HG02588 (cell line): ENCODE measurements around the gene CLRN3.

ENCODE experiments used
- ATAC-seq: cut with Tn5 transposase; IDR thresholded peaks from one replicate; pipeline ENCODE4 v1.9.1; 2021; ENCODE audit warnings: mild to moderate bottlenecking, moderate library complexity; ENCODE audit not compliant: unreplicated experiment

CLRN3 gene

DNA sequence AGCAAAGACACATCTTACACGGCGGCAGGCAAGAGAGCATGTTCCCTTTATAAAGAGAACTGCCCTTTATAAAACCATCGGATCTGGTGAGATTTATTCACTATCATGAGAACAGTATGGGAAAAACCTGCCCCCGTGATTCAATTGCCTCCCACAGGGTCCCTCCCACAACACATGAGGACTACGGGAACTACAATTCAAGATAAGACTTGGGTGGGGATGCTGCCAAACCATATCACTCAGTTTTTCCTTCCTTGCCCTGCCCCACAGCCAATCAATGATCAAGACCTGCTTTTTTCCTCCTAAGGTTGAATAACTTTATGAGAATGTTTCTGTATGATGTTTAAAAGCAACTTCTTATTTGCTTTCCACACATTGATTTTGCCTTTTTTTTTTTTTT is 11.0 kb upstream of the CLRN3 start:
- no peak for ATAC-seq

DNA sequence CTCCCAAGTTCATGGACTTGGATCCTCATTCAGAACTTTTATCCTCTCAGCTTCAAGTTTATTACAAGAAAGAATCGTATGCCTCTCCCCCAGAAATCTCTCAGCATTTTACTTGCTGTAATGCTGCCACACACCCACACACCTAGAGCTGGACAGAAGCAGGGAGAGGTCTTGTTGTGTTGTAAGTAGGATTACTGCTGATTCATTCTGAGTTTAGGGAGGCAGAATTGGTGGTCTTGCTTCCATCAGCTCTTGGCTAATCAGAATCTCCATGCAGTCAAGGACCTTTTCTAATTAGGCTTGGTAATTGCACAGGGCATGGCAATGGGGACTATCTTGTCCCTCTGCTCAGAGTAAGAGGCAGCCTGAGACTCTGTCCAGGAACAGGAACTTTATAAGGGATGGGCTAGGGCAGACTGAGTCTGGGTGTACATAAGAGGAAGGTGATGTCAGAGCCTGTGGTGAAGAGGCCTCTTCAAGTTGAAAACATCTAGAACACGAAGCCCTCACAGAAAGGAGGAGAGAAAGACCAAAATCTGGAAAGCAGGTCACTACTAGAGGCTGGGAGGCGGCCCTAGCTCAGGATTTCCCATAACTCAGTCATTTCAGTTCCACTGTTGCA is 7.1 kb upstream of the CLRN3 start:
- ATAC-seq = no peak

DNA sequence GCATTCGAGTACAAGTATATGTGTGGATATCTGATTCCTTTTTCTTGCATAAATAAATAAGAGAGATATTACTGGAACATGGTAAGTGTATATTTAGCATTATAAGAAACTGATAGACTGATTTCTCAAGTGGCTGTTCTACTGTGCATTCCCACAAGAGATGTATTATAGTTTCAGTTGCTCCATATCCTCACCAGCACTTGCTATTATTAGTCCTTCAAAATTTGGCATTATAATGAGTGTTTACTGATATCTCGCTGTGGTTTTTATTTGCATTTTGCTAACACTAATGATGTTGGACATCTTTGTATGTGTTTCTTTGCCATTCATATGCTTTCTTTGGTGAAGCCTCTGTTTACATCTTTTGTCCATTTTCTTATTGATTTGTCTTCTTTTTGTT is 4.4 kb upstream of the CLRN3 start:
- no peak for ATAC-seq

DNA sequence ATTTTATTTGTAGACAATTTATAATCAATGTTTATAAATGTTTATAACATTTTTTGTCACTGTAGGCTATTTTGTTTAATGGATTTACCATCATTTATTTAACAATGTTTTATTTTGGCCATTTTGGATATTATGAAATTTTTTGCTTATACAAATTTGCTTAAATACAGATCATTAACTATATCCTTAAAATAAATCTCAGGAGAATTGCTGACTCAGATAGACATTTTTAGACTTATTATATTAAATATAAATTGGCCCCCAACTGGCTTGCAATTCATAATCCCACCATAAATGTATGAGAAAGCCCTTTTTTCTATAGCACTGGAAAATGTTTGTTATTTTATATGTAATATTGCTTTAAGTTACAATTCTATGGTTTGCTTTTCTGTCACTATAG is 3.8 kb upstream of the CLRN3 start:
- ATAC-seq = no peak

DNA sequence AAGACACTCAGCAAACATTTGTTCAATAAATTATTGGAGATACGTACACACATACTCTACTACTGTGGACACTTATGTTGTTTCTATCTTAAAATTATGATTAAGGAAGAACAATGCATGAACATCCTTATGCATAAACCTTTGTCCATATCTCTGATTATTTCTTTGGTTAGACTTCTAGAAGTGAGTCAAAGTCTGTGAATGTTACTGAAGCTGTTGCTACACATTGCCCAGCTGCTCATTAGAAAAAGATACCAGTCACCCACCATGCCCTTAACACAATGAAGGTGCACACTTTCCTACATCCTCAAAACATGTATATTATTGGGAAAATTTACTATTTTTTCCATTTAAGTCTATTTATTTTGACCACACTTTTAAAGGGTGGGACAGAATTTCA is 1.4 kb upstream of the CLRN3 start:
- no peak for ATAC-seq

DNA sequence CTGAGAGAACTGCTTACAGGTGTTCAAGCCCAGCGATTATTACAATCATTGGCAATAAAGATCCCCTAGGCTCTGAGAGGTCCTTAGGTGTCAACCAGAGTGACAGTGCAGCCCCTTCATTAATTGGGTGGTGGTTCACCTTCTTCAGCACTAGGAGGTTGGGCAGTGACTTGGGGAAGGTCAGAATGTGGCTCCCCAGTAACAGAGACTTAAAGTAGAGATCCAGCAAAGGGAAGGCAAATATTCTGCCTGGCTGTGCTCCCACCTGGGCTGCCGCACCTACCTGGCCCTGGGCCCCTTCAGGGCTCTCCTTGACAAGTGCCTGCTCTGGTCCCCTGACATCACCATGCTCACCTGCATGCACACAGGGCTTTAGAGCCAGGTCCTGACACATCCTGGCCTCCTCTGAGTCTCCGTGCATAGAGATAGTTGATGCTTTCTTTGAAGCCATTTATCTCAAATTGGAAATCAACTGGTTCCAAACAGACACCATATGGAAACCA is 1.9 kb downstream of the CLRN3 start:
- no peak for ATAC-seq

DNA sequence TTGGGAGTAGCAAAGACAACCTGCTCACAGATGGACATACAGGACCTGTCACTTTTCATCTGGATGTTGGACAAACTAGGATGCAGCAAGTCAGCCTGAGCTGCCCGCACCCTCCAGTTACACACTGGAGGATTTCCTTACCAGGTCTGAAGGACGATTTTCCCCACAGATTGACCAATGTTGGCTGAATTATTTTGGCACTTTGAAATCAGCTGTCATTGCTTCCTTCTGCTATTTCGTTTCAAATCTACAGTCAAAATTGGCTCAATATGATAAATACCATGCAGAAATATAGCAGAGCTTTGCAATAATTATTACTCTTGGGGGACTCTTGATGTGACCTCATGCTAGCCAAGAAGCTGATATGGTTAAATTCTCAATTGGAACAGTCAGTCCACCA is 2.5 kb downstream of the CLRN3 start:
- ATAC-seq = no peak

DNA sequence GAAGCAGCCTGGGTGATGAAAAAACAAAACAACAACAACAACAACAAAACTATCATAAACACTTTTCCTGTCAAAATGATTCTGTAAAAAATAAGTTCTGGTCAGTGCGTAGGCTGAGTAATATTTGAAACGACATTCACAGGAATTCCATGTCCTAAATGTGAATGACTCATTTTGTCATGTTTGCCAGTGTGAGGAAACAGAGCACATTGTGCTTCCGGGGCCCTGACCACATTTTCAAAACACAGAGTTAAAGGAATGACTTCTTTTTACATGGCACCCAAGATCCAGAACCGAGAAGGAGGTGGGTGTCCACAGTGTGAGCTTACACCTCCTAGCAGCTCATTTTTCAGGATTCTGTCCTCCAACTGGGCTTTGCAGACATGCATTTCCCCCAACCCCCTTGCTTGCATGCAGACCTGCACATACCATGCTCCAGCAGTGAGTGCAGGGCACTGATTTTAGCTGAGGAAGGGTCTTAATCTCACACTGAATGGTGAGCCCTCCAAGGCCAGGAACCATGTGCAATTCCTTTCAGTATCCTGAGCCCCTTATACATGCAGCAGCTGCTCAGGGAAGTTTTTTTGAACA is 3.0 kb downstream of the CLRN3 start:
- ATAC-seq = no peak

DNA sequence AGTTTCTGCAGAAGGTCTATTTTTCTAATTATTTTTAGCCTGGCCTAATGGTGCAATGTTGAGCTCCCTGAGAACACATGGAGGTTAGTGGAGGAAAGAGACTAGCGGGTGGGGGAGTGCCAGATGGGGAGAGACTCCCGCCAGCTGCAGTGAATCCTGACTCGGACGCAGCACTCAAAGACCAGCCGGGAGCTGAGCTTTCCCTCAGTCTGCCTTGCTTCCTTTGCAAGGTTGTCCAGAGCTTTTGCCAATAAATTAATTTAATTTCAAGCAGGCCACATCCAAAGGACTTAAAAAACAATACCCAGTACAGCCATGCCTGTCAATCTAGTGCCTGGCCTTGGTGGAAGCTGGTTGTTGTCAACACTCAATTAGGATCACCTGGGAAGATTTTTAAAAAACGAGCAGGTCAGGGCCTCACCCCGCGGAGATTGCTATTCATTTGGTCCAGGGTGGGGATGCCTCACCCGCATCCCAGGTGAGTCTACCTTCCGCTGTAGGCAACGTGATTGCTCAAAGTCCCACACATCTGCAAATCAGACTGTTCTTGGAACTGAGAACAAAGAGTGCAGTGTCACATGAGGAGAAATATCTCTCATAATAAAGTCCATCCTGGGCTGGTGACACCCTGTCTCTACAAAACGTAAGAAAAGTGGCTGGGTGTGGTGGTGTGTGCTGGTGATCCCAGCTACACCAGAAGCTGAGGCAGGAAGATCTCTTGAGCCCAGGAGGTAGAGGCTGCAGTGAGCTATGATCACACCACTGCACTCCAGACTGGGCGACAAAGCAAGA is 4.0 kb downstream of the CLRN3 start:
- ATAC-seq = no peak

DNA sequence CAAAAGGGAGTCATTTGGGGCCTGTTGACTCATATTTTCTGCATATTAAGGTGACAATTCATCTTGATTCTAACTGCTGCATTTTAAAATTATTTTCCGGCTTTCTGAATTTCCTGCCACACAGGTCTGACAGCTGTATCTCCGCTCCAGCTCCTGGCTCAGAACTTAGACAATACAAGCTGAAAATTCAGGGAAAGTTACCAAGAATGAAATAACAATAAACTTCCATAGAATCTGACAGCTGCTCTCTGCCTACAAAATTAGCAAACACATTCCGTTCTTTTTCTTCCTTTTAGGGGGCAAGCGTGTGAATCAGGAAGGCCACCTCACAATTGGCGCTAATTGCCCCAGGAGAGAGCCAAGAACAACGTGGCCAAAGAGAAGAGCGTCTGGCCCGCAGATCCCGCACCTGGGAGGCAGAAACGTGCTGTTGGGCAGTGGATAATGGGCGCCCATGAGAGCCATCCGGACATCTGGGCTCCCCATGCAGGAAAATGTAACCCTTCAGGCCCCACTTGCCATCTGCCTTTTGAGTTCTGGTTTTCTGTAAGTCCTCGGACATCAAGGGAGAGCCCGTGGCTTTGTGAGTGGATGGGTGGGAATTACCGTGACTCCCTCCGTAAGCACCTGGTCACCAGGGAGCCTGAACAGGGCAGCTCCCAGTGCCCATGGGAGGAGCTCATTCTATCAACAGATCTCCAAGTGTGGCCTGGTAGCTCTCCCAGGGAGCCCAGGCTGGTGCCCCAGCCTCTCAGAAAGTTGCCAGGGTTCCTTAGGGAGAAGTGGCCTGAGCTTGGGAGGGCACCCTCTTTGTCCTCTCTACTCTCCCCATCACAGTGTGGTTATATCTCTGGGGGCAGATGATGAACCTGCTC is 5.0 kb downstream of the CLRN3 start:
- no peak for ATAC-seq

DNA sequence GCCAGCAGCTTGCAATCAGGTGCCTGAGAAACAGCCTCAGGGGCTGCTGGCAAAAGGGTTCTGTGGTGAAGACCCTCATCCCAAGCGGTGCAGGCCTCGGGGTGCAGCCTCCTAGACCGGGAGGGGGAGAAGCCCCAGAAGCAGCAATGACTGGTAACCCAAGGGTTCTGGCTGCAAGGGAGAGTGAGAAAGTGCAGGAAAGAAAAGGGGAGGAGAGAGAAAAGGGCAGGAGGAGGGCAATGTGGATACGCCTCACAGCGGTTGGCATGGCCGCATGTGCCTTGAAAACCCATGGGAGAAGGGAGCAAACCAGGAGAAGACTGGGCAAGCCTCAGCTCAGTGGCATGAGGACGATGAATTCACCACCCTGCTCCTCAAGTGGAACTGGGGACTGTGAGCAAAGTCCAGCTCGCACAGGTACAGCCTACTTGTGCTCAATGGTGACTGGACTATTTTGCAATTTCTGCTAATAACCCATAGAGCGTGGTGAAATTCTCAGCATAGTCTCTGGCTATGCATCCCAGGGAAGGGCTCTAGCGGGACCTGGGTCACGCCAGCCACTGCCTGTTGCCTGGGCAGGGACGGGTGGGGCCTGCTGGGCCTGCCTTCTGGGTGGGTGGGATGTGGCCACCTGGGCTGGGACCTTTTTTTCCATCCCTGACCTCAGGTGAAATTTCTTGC is 6.2 kb downstream of the CLRN3 start:
- no peak for ATAC-seq

DNA sequence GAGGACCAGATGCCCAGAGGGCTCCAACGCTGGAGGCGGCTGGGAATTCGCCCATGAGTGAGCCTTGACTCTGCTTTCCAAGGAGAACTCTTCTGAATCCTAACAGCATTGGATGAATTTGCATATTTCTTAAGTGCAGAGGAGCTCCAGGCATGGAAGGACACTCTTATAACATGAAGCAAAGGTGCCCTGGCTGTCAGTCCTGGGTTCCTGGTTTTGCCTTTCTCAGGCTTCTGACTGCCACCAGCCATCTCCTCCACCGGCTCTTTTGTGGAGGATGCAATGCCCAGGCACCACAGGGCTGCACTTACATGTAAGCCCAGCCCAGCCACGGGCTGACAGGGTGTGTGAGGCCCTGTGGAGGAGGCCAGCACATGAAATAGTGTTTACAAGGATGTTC is 8.2 kb downstream of the CLRN3 start:
- no peak for ATAC-seq

DNA sequence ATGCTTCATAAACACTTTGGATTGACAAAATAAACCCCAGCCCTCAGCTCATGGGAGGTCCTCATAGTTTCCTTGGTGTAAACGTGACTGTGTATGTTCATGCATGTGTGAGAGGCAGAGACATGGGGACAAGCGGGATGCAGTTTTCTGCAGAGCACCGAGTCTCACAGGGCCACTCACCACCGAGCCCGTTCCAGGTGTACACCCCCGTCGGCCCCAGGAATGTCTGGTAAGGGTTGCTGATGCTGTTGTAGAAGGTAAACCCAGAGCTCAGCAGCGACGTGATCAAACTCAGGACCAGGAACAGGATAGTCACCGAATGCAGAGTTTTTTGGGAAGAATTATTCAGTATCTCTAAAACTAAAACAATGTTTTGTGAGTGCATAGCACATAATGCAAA is 9.2 kb downstream of the CLRN3 start:
- ATAC-seq = no peak

DNA sequence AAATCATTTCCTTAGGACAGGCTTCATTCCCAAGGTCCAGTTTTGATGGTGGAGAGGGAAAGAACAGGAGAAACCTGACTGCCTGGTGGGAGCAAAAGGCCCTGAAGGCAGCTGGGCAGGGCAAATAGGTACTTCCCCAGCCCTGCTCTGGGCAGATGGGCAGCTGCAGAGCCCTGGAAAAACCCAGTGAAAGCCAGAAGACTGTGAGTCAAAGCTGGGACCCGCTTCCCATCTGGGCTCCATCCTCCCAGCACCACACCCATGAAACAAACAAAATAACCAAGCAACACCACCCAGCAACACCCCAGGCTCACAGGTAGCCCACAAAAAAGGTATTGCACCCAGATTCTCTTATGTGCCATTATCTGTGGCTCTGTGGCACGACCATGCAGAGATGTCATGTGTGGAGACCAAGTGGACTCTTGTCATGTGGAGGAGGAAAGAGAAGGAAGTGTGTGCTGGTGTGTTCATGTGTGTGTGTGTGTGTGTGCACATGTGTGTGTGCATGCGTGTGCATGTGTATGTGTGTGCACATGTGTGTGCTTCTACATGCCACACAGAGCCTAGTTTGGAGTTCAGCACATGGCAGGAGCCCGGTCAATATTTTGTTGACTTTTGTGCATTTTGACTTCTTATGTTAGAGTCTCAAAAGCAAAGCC is 9.8 kb downstream of the CLRN3 start:
- no peak for ATAC-seq

DNA sequence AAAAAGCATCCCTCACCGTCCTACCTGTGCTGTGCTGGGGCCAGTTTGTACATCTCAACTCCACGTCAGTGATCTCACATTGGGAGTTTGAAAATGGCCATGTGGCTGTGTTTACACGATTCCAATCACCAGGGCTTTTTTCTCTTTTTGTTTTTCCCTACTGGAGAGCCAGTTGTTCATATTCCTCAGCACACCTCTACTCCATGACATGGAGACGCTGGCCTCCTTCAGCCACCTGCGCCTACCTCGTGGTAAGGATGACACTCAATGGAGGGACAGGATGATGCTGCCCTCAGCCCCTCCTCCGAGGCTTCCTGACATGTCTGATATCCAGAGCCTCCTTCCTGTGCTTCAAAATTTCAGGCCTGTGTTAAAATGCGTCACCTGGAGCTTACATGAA is 10.3 kb downstream of the CLRN3 start:
- ATAC-seq = no peak

DNA sequence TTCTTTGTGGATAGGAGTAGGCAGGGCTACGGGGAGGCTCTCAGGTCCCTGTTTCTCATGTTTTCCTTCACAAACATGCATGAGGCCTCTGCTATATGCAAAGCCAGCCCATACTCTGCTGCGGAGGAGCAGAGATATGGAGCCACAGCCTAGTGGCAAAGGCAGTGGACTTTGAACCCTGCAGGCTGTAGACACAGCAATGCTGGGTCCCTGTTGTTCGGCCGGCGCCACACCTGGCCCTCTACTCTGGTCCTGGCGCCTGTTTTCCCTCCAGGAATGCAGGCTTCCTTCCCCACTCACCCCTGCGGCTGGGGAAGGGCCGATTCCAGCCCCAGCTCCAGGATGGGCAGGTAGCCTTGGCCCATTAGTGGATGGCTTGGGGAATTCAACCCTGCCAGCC is 11.5 kb downstream of the CLRN3 start:
- ATAC-seq = no peak

DNA sequence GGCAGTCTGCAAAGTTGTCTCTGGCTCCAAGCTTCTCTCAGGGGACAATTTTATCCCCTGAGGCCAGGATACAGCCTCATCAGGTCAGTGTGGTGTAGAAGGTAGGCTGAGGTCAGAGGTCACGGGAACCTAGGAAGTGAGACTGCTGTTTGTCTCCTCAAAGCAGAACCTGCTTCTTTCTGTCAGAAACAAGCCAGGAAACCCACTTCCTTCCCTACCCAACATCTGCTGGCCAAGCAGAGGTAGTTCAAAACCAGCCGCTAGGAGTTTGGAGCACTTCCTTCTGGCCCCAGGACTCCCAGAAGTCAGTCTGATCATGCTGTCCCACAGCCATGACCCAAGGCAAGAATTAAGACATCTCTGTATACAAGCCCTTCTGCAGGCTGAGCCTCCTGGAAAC is 12.2 kb downstream of the CLRN3 start:
- no peak for ATAC-seq

DNA sequence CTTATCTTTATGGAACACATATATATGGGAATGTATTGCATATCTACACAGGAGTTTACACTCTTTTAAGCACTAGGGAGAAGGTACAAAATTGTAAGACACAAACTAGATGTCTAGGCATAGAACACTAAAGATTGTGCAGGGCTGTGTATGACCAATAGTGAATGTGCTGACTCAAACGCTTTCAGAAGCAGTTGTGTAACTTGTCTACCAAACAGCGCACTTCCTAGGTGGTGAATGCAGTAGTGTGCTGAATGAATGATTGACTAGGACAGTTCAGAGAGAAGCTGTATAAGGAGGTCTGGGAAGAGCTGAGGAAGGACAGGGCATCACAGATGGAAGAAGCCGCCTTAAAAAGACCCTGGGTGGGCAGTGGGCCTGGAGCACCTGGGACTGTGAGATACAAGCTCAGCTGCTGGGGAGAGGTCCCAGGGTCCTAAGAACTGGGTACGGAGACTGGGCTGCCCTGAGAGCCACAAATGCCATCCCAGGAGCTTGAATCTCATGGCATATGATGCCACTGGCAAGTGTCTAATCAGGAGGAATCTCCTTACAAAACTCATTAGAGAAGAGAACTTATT is 14.2 kb downstream of the CLRN3 start:
- ATAC-seq = no peak

DNA sequence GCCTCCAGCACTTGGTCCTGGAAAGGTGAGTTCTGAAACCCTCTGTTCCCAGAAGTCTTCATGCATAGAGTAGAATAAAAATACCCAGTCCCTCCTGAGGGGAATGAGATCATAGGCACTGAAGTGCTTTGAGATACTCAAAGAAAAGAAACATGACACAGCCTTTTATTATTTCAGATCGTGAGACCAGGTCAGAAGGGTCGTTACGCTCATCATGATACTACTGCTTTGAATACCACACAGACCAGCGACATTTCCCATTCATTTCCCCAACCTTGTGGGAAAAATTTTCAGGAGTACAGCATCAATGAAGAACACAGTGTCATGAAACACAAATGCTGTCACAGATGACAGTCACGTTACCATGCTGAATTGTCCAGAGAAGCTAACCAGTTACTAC is 15.0 kb downstream of the CLRN3 start:
- no peak for ATAC-seq

DNA sequence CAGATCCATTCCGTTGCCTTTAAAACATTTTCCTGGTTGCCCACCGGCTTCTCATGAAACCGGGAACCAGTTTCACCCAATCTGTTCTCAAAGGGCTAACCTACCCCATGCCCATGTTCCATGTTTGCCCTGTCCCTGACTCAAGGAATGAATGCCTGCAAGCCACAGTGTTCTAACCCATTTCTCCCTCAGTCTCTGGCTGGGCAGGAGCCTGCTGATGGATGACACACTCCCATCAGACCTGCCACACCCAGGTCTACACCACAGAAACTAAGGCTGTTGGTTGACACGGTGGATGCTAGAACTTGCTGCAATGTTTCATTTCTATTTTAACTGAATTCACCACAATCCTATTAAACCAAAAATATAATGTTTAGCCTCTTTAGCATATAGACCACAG is 15.6 kb downstream of the CLRN3 start:
- no peak for ATAC-seq
